Measurements from ENCODE around the gene MYO1H. TPM values are rescaled to one million over a fixed set of nuclear protein-coding genes. Genes with fewer than 3 reads are reported as not detected.

MYO1H gene
- total RNA-seq, 1 experiment from 2014 or later = 0.26 TPM

GRCh38 chr12:109467978-109468676 is 120.4 kb downstream of the MYO1H start:
- no peak overlapping the region for H2BK12ac ChIP-seq (ENCODE audit: insufficient read length, low read depth, low read length)
- no peak overlapping the region for H2AFZ ChIP-seq (ENCODE audit: low read length)
- Mint-ChIP-seq H3K27me3 (ENCODE audit: low read depth) (no peaks in the 10 kb centered on the region), H3K36me3 (ENCODE audit: insufficient read depth in 1 of 3, low read depth in 3 of 3) (peaks cover 20 to 48% (median 37%) of the 10 kb centered on the region in 3 experiments; a peak in 6 of 7 replicates), H3K4me1 (peaks cover 32 to 47% of the 10 kb centered on the region in 2 experiments), H3K27ac (peak overlapping the region in 2 of 3 experiments; percentile 23 to 85; a peak in 3 of 7 replicates), H3K4me3 (no peak overlapping the region), H3K9me3 (no peaks in the 10 kb centered on the region)
- H2BK15ac ChIP-seq (ENCODE audit: low read depth, low read length) = no peak overlapping the region
- H3K4ac ChIP-seq (ENCODE audit: low read depth, low read length) = no peak overlapping the region
- no peak overlapping the region for H2BK20ac ChIP-seq (ENCODE audit: low read depth, low read length, poor library complexity, severe bottlenecking)
- no peak overlapping the region; the same call in 1 of the 2 replicates for H3K14ac ChIP-seq (ENCODE audit: insufficient read depth, low read length)
- no CpG with 5 or more reads among the region's 8 CpGs for WGBS (ENCODE audit: extremely low coverage, insufficient read length, low lambda C conversion rate)
- peaks cover 8% of the 10 kb centered on the region for H3K79me1 ChIP-seq (ENCODE audit: insufficient read depth, low read depth, low read length, poor library complexity, severe bottlenecking)
- no peak overlapping the region for H3K56ac ChIP-seq (ENCODE audit: insufficient read length, low read depth, low read length)
- TF ChIP-seq, protein P1, sequence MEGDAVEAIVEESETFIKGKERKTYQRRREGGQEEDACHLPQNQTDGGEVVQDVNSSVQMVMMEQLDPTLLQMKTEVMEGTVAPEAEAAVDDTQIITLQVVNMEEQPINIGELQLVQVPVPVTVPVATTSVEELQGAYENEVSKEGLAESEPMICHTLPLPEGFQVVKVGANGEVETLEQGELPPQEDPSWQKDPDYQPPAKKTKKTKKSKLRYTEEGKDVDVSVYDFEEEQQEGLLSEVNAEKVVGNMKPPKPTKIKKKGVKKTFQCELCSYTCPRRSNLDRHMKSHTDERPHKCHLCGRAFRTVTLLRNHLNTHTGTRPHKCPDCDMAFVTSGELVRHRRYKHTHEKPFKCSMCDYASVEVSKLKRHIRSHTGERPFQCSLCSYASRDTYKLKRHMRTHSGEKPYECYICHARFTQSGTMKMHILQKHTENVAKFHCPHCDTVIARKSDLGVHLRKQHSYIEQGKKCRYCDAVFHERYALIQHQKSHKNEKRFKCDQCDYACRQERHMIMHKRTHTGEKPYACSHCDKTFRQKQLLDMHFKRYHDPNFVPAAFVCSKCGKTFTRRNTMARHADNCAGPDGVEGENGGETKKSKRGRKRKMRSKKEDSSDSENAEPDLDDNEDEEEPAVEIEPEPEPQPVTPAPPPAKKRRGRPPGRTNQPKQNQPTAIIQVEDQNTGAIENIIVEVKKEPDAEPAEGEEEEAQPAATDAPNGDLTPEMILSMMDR (conservative IDR thresholded peaks at IDR 0.05) = no peak
- H3K4me1 ChIP-seq (ENCODE audit: insufficient read depth, low read length) = peaks cover 10% of the 10 kb centered on the region
- no peak overlapping the region for H3T11ph ChIP-seq (ENCODE audit: low read length)
- no peak for DNase-seq
- no peak overlapping the region for H4K8ac ChIP-seq (replicated peaks; ENCODE audit: insufficient read length, low read depth, low read length)
- no peaks in the 10 kb centered on the region for H3K9me3 ChIP-seq (ENCODE audit: control insufficient read depth, low read depth, low read length)
- H3K23ac ChIP-seq (ENCODE audit: insufficient read length, low read depth, low read length) = no peak overlapping the region
- no peak overlapping the region for H2BK120ac ChIP-seq (ENCODE audit: low read depth, low read length, poor library complexity, severe bottlenecking)
- H3K9ac ChIP-seq (ENCODE audit: extremely low read depth, insufficient read length, low read length) = no peak overlapping the region
- no peak overlapping the region for H3K18ac ChIP-seq (ENCODE audit: insufficient read length, low read depth, low read length)
- no peak overlapping the region for H3K4me2 ChIP-seq (ENCODE audit: insufficient read depth, insufficient read length, low read length)
- H4K5ac ChIP-seq (ENCODE audit: insufficient read length, low read depth, low read length) = no peak overlapping the region
- peaks cover 39% of the 10 kb centered on the region; the same call in 1 of the 2 replicates for H3K79me2 ChIP-seq (ENCODE audit: insufficient read depth, low read length)
- no peaks in the 10 kb centered on the region for H3K23me2 ChIP-seq (ENCODE audit: insufficient read length, low read depth, low read length, poor library complexity, severe bottlenecking)
- no peak overlapping the region for H4K91ac ChIP-seq (ENCODE audit: insufficient read length, low read depth, low read length)
- H3K27ac ChIP-seq (ENCODE audit: insufficient read length, low read depth, low read length) = no peak overlapping the region
- H4K20me1 ChIP-seq (ENCODE audit: control insufficient read depth, insufficient read depth, insufficient read length) = no peaks in the 10 kb centered on the region
- H3K27me3 ChIP-seq (ENCODE audit: insufficient read depth, low read length) = no peaks in the 10 kb centered on the region
- no peak overlapping the region for H2AK5ac ChIP-seq (ENCODE audit: insufficient read length, low read length)
- H2BK5ac ChIP-seq (ENCODE audit: insufficient read length, low read length) = no peak overlapping the region

Measured in H9 (cell line).